Astrocyte of the cerebellum (primary cell): ENCODE data around the gene SRPK2.

Source experiments
- DNase-seq: peaks from one replicate; pipeline ENCODE4 v3.0.0-alpha.2; 2011; ENCODE audit warnings: low read depth
- H3K4me3 ChIP-seq: 2 replicates; pipeline ENCODE4 v1.5.1; 2011; ENCODE audit warnings: mild to moderate bottlenecking, low read depth, low read length, moderate library complexity
- in situ Hi-C: cut with HindIII; loops from 2 replicates; pipeline ENCODE4 v1.10.0; 2017; ENCODE audit warnings: low sequenced_read_pairs
- TF ChIP-seq, protein P1 (sequence below): IDR thresholded peaks from 2 replicates; pipeline ENCODE4 v1.5.1; 2012; ENCODE audit warnings: low read length, low read depth, moderate library complexity, mild to moderate bottlenecking; ENCODE audit errors: missing control alignments

SRPK2 gene

DNA sequence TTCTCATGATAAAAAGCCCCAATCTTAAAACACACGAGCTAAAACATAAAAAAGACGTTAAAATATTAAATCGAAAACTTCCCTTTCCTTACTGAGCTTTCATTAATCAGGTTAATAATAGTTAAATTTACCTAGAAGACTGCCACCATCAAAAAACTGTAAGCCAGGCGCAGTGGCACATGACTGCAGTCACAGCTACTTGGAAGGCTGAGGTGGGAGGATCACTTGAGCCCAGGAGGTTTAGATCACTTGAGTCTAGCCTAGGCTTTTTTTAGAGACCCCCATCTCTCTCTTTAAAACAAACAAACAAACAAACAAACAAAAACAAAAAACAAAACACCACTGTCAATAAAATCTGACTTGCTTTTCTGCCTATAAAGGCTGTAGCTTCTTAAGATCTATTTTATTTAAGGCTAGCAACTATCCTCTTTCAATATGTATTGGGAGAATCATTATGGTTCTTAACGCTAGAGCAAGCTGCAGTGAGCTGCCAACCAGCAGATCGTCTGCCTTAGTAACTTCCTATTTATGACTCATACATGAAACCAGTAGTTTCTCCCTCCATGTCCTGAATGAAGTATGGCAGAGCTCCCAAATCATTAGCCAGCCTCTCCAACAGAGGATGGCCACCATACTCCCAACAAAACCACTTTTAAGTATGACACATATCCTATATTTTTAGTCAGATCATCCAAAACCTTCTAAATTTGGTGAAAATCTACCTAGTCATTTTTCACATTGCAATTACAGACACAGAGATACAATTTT, 163.7 kb downstream of the SRPK2 start:
- TF ChIP-seq, protein P1, sequence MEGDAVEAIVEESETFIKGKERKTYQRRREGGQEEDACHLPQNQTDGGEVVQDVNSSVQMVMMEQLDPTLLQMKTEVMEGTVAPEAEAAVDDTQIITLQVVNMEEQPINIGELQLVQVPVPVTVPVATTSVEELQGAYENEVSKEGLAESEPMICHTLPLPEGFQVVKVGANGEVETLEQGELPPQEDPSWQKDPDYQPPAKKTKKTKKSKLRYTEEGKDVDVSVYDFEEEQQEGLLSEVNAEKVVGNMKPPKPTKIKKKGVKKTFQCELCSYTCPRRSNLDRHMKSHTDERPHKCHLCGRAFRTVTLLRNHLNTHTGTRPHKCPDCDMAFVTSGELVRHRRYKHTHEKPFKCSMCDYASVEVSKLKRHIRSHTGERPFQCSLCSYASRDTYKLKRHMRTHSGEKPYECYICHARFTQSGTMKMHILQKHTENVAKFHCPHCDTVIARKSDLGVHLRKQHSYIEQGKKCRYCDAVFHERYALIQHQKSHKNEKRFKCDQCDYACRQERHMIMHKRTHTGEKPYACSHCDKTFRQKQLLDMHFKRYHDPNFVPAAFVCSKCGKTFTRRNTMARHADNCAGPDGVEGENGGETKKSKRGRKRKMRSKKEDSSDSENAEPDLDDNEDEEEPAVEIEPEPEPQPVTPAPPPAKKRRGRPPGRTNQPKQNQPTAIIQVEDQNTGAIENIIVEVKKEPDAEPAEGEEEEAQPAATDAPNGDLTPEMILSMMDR, result no peak
- in situ Hi-C loops, result no loop called here
- H3K4me3 ChIP-seq, result no peak overlapping the region
- DNase-seq, result peak; percentile 87

DNA sequence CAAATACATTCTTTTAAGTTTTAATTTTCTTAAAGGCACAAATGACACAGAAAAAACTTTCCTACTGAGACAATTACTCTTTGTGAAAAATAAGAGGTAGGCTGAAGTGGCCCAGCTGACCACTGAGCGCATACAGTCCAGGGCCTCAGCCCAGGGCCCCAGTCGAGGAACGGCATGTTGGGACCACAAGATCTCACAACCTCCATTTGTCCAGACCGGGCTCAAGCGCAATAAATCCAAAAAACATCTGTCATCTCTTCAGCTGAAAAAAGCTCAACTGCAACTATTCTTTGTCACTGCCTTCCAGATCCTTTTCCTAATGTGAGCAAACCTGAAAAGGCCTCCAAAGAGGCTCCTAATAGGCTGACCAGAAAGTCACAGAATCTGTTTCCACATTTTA, 165.8 kb downstream of the SRPK2 start:
- TF ChIP-seq, protein P1, result no peak
- DNase-seq, result no peak
- H3K4me3 ChIP-seq, result no peak overlapping the region
- in situ Hi-C loops, result no loop called here

DNA sequence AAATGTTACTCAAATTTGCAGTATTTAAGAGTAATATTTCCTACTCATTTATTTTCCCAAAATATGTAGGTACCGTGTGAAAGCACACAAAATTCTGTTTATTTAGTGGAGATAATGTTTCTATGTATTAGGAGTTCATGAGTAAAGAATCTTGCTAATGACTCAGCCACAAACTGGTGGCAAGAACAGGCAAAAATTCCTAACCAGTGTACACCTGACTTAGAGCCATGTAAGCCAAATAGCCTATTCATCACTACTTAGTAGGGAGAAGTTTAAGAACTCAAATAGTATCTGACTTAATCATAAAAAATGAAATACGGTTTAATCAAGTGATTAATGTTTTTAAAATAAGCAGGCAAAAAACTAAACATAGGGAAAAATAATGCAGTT, 169.0 kb downstream of the SRPK2 start:
- DNase-seq, result peak; percentile 39
- TF ChIP-seq, protein P1, result no peak
- in situ Hi-C loops, result no loop called here
- H3K4me3 ChIP-seq, result no peak overlapping the region

DNA sequence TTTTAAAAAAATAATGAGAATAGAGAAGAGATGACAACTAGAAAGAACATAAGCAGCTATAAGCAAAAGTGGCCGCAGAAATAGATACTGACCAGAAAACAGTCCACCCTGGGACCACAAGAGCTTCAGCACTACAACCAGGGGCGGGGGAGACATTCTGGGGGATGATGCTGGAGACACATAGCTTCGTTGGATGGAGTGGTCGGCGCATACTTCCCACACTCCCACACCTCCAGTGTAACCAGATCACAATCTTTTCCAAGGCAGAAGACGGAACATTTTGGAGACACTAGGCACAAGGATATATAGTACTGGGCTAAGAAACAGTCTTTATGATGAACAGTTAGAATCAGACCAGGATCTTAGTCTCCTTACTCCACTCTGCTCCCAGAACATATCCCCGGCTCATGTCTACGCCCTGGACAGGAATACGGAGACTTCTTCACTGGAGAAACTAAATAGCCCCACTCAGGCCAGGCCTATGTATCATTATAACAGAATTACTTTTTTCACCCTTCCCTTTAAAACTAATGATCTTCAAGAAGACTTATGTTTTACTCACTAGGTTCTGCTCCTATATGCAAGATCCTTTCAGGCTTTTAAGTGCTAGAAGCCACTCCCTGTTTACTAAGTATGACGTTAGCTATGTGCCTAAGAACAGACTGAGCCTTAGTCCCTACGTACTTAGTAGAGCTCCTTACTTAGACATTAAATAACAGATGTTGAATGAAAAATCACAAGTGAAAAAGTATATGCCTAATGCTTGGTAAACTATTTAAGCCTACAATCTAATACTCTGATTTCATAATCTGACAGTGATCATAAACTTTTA, 169.6 kb downstream of the SRPK2 start:
- DNase-seq, result no peak
- H3K4me3 ChIP-seq, result no peak overlapping the region
- TF ChIP-seq, protein P1, result no peak
- in situ Hi-C loops, result no loop called here

DNA sequence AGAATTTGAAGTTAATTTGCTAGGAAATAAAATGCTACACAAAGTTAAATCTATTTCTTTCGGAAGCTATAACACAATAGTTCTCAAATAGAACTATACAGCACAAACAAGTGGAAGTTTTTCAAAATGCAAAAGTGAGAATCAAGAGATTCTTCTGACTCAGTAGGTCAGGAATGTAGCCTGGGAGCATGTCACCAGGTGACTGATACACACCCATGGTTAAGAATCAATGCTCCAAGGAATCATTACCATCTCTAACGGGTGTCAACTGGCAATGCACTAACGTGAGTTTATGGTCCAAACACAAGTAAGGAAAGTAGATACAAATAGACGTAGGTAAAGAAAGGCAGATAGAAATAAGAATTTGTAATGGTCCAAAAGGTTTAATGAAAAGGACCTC, 170.5 kb downstream of the SRPK2 start:
- in situ Hi-C loops, result no loop called here
- TF ChIP-seq, protein P1, result no peak
- no peak overlapping the region for H3K4me3 ChIP-seq

DNA sequence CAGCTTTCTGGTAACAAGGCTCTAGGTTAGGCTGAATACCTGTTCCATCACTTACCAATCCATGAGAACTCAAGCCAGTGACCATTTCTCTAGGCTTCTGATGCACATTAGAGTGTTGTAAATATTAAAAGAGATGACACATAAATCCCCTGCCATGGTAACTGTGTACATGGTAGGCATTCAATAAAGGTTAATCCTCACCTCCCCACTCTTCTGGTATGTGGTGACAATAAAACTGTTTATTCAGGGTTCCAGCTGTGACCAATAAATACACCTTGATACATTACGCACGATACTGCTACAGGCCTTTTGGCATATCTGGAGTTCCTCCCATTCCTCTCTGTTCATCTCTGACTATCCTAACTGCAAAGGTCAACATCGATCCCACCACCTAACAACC, 171.9 kb downstream of the SRPK2 start:
- DNase-seq, result no peak
- TF ChIP-seq, protein P1, result no peak
- H3K4me3 ChIP-seq, result no peak overlapping the region
- in situ Hi-C loops, result no loop called here

More for the DNA sequence above, 170.5 kb downstream of the SRPK2 start:
- no peak for DNase-seq
